IPS DF 6.9 (cell line): ENCODE results near the gene CCDC33.

Experiments
- DNase-seq: peaks from one replicate; pipeline ENCODE4 v3.0.0-alpha.2; 2013; ENCODE audit warnings: low read depth, low spot score
- H3K27ac ChIP-seq: one replicate; pipeline ENCODE4 v1.5.1; 2013; ENCODE audit warnings: low read length, control low read depth
- H3K27me3 ChIP-seq: 2 replicates; pipeline ENCODE4 v1.6.1; 2013; ENCODE audit warnings: mild to moderate bottlenecking, low read length; ENCODE audit not compliant: control insufficient read depth, insufficient read depth
- H3K36me3 ChIP-seq: 2 replicates; pipeline ENCODE4 v1.6.1; 2013; ENCODE audit warnings: low read length; ENCODE audit not compliant: control insufficient read depth, insufficient read depth
- H3K4me1 ChIP-seq: 2 replicates; pipeline ENCODE4 v1.6.1; 2013; ENCODE audit warnings: low read length; ENCODE audit not compliant: control insufficient read depth, insufficient read depth
- H3K4me3 ChIP-seq: 2 replicates; pipeline ENCODE4 v1.5.1; 2013; ENCODE audit warnings: mild to moderate bottlenecking, low read length
- H3K9me3 ChIP-seq: 2 replicates; pipeline ENCODE4 v1.6.1; 2013; ENCODE audit warnings: low read length, inconsistent platforms; ENCODE audit not compliant: control insufficient read depth, insufficient read depth
- WGBS: extraction: QIAGEN DNeasy Blood & Tissue Kit; methylation state at CpG from one replicate; pipeline ENCODE4 v1.1.7; 2013; ENCODE audit warnings: mixed read lengths, missing lambda C conversion rate; ENCODE audit not compliant: insufficient read length, insufficient coverage; 5-methylcytosine and 5-hydroxymethylcytosine counted together

Gene CCDC33

DNA sequence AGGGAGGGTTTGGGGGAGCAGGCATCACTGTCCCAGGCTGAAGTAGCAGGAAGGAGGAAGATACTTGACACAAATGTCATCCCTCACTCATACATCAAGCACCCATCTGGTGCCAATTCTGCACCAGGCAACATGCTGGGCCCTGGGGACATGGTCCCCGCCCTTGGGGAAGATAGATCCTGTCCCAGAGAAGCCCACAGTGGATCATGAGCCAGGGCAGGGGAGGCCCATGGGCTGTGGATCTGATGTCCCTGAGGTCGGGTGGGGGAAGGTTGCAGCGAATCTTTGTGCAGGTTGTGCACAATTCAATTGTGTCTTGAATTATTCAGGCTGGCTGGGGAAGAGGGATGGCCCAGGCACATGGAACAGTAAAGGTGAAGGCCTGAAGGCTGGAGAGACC, 6.4 kb upstream of the CCDC33 start:
- no CpG with 5 or more reads among the region's 3 CpGs for WGBS
- H3K4me1 ChIP-seq = peaks cover 3% of the 10 kb centered on the region
- no peaks in the 10 kb centered on the region for H3K9me3 ChIP-seq
- no peak overlapping the region for H3K4me3 ChIP-seq
- H3K27ac ChIP-seq = no peak overlapping the region
- H3K27me3 ChIP-seq = peaks cover 18% of the 10 kb centered on the region; the same call in 1 of the 2 replicates
- no peaks in the 10 kb centered on the region for H3K36me3 ChIP-seq
- no peak for DNase-seq

DNA sequence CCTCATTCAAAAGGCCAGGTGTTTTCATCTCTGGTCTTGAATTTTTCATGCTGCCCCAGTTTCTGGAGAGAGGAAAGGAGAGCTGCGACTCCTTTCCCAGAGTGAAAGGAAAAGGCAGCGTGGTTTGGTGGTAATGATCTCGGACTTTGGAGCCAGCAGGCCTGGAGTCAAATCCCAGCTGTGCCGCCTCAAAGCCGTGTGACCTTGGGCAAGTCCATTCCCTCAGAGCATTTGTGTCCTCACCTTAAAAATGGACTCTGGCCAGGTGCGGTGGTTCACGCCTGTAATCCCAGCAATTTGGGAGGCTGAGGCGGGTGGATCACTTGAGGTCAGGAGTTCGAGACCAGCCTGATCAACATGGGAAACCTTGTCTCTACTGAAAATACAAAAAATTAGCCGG, 4.7 kb upstream of the CCDC33 start:
- H3K4me3 ChIP-seq = no peak overlapping the region

DNA sequence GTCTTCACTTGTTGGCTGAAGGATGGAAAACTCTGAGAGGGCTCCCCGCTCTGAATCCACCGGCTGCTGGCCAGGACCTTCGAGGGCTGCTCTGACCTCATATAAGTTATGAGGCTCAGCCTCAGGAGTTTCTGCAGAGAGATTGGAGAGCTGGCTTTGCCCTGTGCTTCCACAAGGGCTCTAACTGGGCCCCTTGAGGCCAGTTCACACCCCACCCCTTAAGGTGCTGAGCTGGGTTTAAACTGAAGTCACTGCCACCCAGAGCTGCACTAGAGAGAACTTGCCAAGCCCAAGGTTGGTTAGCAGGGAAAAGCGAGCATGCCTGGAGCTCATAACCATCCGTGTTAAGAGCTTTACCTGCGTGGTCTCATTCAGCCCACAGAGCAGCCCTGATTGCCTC, 2.8 kb upstream of the CCDC33 start:
- DNase-seq = no peak
- no peaks in the 10 kb centered on the region for H3K9me3 ChIP-seq
- peaks cover 3% of the 10 kb centered on the region for H3K4me1 ChIP-seq
- H3K4me3 ChIP-seq = no peak overlapping the region
- no peak overlapping the region for H3K27ac ChIP-seq
- H3K36me3 ChIP-seq = no peaks in the 10 kb centered on the region
- no CpG with 5 or more reads among the region's 6 CpGs for WGBS
- no peaks in the 10 kb centered on the region for H3K27me3 ChIP-seq

More for the DNA sequence above, 4.7 kb upstream of the CCDC33 start:
- H3K36me3 ChIP-seq = no peaks in the 10 kb centered on the region
- no peaks in the 10 kb centered on the region for H3K9me3 ChIP-seq
- peaks cover 3% of the 10 kb centered on the region for H3K4me1 ChIP-seq
- DNase-seq = no peak
- WGBS = no CpG with 5 or more reads among the region's 10 CpGs
- H3K27me3 ChIP-seq = peaks cover 4% of the 10 kb centered on the region; the same call in 1 of the 2 replicates
- no peak overlapping the region for H3K27ac ChIP-seq

DNA sequence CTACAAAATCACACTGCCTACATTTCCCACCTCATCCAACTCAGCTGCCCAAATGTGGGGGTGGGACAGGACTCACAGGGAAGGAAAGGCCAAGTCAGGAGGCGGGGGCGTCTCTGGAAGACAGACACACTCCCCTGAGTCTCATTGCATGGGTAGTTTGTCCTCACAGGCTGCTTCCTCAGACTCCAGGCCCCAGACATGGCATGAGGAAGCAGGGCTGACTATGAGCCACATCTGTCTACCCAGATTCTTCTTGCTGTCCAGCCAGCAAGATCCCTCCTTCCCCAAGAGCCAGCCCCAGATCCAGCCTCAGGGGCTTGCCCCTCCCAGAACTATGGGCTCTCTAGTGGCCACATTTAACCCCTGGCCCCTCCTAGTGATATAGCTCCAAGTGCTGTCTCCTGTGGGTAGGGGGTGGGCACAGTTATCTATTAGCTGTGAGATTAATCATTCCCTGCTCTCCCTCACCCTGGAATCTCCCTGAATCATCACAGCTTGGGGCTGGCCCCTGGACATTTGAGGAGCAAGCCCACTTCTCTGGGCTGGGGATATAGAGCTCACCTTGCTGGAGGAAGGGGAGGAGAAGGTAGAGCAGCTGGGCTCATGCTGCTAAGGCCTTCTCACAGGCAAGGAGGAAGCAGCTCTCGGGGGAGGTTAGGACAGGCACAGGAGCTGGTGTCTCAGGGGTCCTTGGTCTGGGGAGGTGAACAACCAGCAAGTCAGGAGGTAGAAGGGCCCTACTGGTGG, 2.1 kb upstream of the CCDC33 start:
- H3K36me3 ChIP-seq = no peaks in the 10 kb centered on the region
- no CpG with 5 or more reads among the region's 3 CpGs for WGBS
- no peaks in the 10 kb centered on the region for H3K27me3 ChIP-seq
- H3K4me3 ChIP-seq = no peak overlapping the region
- no peaks in the 10 kb centered on the region for H3K9me3 ChIP-seq
- H3K4me1 ChIP-seq = peaks cover 3% of the 10 kb centered on the region
- DNase-seq = no peak
- H3K27ac ChIP-seq = no peak overlapping the region

DNA sequence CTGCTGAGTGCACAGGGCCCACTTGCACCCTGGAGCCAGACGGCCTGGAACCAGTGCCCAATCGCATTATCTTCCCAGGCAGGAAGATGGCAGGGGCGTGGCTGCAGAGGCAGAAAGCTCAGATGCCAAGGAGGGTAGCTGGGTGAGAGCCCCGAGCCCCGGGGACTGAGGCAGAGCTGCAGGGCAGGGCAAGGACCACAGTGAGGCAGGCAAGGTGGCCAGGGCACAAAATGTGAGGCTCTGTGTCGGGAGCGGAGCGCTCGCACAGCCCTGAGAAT, 1.6 kb upstream of the CCDC33 start:
- peaks cover 5% of the 10 kb centered on the region for H3K4me1 ChIP-seq
- H3K4me3 ChIP-seq = no peak overlapping the region
- WGBS = no CpG with 5 or more reads among the region's 9 CpGs
- no peaks in the 10 kb centered on the region for H3K27me3 ChIP-seq
- no peaks in the 10 kb centered on the region for H3K9me3 ChIP-seq
- no peaks in the 10 kb centered on the region for H3K36me3 ChIP-seq
- H3K27ac ChIP-seq = no peak overlapping the region
- no peak for DNase-seq

DNA sequence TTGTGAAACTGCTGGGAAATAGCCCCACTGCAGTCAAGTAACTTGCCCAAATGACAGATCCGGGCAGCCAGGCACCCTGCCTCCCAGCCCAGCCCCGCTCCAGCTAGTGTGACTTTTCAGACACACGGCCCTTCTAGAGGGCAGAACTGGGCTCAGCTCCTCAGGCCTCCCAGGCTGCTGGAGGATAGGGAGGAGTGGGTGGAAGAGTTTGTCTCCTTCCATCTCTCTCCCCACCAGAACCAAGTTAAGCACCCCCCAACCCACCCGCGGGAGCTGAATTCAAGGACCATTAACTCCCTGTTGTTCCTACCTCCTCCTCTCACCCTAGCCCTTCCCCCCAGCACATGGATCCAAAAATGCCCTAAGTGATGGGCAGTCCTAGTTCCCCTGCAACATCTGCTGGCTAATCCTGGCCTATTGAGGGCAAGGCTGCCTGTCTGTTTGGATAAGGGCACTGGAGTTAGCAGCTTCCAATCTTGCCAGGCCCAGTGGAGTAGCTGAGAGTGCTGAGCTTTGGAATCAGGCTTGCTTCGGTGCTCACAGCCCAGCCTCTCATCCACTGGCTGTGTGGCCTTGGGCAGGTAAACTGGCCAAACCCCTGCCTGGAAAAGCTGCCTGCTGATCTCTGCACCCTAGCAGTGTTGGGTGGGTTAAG, 3.1 kb downstream of the CCDC33 start:
- Histone ChIP-seq H3K27me3 (no peaks in the 10 kb centered on the region; the same call in 1 of the 2 replicates), H3K9me3 (no peaks in the 10 kb centered on the region), H3K36me3 (no peaks in the 10 kb centered on the region), H3K4me1 (peaks cover 5% of the 10 kb centered on the region), H3K27ac (no peak overlapping the region), H3K4me3 (no peak overlapping the region)
- DNase-seq = no peak
- WGBS = no CpG with 5 or more reads among the region's 6 CpGs

DNA sequence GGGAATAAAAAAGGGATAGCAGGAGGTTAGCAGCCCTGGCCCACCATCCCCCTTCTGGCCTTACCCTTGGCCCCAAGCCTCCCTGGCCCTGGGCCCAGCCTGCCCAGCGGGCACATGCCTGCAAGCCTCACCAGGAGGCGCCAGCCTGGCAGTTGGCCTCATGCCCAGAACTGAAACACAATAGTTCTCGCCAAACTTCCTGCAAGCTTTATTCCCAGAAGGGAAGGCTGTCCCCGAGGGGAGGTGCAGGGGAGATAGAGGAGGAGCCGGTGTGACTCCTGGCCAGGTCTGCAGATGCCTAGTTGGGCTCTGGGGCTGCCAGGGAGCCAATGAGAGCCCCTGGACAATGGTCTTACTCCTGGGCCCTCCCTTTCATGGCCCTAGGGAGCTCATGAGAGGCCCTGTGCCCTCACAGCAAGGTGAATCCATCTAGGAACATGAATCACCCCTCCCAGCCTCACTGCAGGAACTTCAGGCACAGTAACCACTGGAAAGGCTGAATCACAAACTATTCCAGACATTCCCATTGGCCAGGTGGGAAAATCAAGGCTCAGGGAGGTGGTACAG, 4.0 kb downstream of the CCDC33 start:
- Histone ChIP-seq H3K36me3 (no peaks in the 10 kb centered on the region), H3K27ac (no peak overlapping the region), H3K9me3 (no peaks in the 10 kb centered on the region), H3K4me1 (peaks cover 5% of the 10 kb centered on the region), H3K27me3 (no peaks in the 10 kb centered on the region; the same call in 1 of the 2 replicates), H3K4me3 (no peak overlapping the region)
- no peak for DNase-seq
- WGBS = no CpG with 5 or more reads among the region's 5 CpGs

DNA sequence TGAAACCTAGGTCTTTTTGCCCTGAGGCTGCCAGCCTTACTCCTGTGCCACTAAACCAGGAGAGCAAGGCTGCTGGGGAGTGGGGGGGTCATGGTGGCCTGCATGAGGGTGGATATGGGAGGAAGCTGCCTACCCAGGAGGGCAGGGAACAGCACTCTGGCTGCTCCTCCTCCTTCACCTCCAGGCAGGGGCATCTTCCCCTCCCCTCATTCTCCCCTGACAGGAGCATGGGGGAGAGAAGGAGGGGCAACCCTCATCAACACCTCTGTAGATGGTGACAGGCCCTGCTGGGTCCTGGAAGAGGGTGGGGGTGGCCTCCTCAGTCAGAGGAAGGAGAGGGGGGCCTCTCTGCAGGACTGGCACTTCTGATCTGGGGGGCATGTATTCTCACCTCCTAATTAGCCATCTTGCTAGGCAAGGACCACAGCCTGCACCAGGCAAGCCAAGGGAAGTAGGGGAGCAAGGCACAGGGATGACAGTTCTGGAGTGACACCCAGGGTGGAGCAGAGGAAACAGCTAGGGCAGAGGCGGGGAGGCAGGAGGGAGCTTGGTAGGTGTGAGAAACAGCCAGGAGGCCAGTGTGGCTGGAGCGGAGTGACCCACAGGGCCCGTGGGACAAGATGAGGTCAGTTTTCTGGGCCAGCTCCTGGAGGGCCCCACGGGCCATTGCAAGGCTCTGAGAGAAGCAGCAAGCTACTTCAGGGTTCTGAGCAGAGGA, 4.9 kb downstream of the CCDC33 start:
- no CpG with 5 or more reads among the region's 4 CpGs for WGBS
- Histone ChIP-seq H3K4me1 (peaks cover 7% of the 10 kb centered on the region), H3K36me3 (no peaks in the 10 kb centered on the region), H3K4me3 (no peak overlapping the region), H3K9me3 (no peaks in the 10 kb centered on the region), H3K27ac (no peak overlapping the region), H3K27me3 (no peaks in the 10 kb centered on the region; the same call in 1 of the 2 replicates)
- DNase-seq = no peak

DNA sequence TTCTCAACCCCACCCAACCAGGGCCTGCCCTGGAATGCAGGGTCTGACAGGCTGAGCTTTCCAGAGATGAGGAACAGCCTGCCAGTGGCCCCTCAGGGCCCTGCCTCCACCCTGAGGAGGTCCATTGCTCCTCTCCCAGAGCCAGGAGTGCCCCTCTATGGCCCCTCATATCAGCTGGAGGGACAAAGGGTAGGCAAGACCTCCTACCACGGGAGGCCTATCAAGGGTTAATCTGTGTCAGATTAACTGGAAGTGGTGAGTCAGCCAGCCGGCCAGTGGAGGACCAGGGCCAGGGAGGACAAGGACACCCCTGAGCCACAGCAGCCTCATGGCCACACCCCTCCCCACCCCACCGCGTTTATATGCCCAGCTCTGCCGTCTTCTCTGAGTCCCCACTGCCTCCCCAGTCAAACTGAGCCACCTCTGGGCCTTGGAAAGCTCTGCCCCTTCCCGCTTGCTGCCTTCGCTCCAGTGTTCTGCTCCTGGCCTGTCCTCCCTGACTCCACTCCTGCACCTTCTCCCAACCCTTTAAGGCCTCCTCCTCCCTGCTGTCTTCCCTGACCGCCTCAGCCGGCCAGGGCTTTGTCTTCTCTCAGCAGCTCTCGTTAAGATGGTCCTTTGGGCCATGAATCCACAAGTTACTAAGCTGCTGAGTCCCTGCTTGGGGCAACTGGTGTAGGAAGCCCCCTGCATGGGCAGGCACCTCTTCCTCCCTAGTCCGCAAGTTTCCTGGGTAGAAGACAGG, 6.5 kb downstream of the CCDC33 start:
- Histone ChIP-seq H3K27ac (no peak overlapping the region), H3K4me3 (no peak overlapping the region), H3K9me3 (no peaks in the 10 kb centered on the region), H3K4me1 (peaks cover 7% of the 10 kb centered on the region), H3K27me3 (no peaks in the 10 kb centered on the region; the same call in 1 of the 2 replicates), H3K36me3 (no peaks in the 10 kb centered on the region)
- WGBS = no CpG with 5 or more reads among the region's 11 CpGs
- DNase-seq = no peak

DNA sequence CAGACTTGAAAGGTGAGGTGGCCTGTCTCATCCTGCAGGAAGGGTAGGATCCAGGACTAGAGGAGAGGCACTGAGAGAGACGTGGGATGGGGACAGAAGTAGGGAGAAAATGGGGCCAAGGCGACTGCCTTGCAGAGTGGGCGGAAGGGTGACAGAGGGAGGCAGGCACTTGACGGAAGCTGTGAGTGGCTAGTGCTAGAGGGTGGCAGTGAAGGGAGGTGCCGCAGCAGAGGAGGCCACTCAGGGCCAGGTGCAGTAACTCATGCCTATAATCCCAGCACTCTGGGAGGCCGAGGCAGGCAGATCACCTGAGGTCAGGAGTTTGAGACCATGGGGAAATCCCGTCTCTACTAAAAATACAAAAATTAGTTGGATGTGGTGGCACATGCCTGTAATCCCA, 7.3 kb downstream of the CCDC33 start:
- no peak overlapping the region for H3K4me3 ChIP-seq
- no peaks in the 10 kb centered on the region; the same call in 1 of the 2 replicates for H3K27me3 ChIP-seq
- H3K9me3 ChIP-seq = no peaks in the 10 kb centered on the region
- DNase-seq = no peak
- H3K27ac ChIP-seq = no peak overlapping the region
- no peaks in the 10 kb centered on the region for H3K36me3 ChIP-seq
- no CpG with 5 or more reads among the region's 7 CpGs for WGBS
- peaks cover 7% of the 10 kb centered on the region for H3K4me1 ChIP-seq
